ENCODE results near the gene PLSCR5. TPM values are rescaled to one million over a fixed set of nuclear protein-coding genes. Genes with fewer than 3 reads are reported as not detected.

Gene PLSCR5
- total RNA-seq, 1 donor from 2014 or later: not detected

GRCh38 chr3:146598535-146598934 is 6.6 kb downstream of the PLSCR5 start:
- Histone ChIP-seq H3K27me3 (no peaks in the 10 kb centered on the region), H3K9me3 (no peaks in the 10 kb centered on the region), H3K36me3 (no peaks in the 10 kb centered on the region), H3K4me1 (no peaks in the 10 kb centered on the region), H3K4me3 (no peak overlapping the region), H3K27ac (no peak overlapping the region)
- DNase-seq (ENCODE audit: low spot score in 2 of 2): no peak
- intact Hi-C loops (cut with DNase I): no loop called here
- TF ChIP-seq, protein P1, sequence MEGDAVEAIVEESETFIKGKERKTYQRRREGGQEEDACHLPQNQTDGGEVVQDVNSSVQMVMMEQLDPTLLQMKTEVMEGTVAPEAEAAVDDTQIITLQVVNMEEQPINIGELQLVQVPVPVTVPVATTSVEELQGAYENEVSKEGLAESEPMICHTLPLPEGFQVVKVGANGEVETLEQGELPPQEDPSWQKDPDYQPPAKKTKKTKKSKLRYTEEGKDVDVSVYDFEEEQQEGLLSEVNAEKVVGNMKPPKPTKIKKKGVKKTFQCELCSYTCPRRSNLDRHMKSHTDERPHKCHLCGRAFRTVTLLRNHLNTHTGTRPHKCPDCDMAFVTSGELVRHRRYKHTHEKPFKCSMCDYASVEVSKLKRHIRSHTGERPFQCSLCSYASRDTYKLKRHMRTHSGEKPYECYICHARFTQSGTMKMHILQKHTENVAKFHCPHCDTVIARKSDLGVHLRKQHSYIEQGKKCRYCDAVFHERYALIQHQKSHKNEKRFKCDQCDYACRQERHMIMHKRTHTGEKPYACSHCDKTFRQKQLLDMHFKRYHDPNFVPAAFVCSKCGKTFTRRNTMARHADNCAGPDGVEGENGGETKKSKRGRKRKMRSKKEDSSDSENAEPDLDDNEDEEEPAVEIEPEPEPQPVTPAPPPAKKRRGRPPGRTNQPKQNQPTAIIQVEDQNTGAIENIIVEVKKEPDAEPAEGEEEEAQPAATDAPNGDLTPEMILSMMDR (IDR thresholded peaks at IDR 0.05): no peak

GRCh38 chr3:146594843-146595482 is 10.2 kb downstream of the PLSCR5 start:
- TF ChIP-seq, protein P1 (IDR thresholded peaks at IDR 0.05): peak in 1 of 3 experiments; percentile 28
- Histone ChIP-seq H3K27me3 (no peaks in the 10 kb centered on the region), H3K36me3 (no peaks in the 10 kb centered on the region), H3K4me1 (no peaks in the 10 kb centered on the region), H3K27ac (no peak overlapping the region), H3K9me3 (no peaks in the 10 kb centered on the region), H3K4me3 (no peak overlapping the region)
- DNase-seq (ENCODE audit: low spot score in 2 of 2): no peak
- intact Hi-C loops (cut with DNase I): loop anchor here (5.0 kb wide), 1 partner anchor 42 kb away; no protein-coding TSS in a partner anchor

DNA sequence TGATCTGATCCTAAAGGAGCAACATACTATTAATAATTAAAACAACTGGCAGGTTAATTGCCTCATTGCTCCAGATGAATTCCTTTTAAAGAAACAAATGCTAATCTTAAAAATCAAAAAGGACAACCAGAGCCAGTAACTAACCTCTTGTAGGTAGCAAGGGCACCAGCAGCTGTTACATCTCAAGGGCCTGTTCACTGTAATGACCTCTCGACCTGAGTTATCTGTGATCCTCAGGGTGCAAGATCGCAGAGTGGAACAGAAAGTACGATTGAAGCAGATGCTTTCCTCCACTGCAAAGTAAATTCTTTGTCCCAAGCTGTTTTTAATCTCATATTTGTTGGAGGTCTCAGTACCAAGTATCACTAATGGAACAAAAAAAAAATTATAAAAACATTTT is 11.4 kb downstream of the PLSCR5 start:
- Histone ChIP-seq H3K4me1 (no peaks in the 10 kb centered on the region), H3K27me3 (no peaks in the 10 kb centered on the region), H3K4me3 (no peak overlapping the region), H3K9me3 (no peaks in the 10 kb centered on the region), H3K27ac (no peak overlapping the region), H3K36me3 (no peaks in the 10 kb centered on the region)
- TF ChIP-seq, protein P1 (IDR thresholded peaks at IDR 0.05): no peak
- intact Hi-C loops (cut with DNase I): loop anchor here (5.0 kb wide), 1 partner anchor 44 kb away; no protein-coding TSS in a partner anchor
- no peak for DNase-seq (ENCODE audit: low spot score in 2 of 2)

DNA sequence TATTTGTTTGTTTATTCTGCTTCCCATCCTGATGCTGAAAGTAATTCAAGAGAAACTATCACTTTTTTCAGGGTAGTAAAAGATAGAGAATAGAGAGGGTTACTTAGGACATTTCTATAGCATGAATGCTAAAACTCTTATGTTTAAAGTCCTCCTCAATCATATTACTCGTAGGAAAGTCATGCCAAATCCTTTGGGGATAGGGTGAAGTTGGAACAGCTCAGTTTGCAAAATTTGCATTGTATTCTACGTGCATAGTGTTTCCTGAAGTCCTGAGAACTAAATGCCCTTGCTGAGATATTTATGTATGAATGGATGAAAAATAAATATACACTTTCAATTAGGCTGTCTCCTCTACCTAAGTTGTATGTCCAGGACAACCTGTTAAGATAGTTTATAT is 14.6 kb downstream of the PLSCR5 start:
- Histone ChIP-seq H3K4me3 (no peak overlapping the region), H3K27ac (no peak overlapping the region), H3K4me1 (no peaks in the 10 kb centered on the region), H3K27me3 (no peaks in the 10 kb centered on the region), H3K9me3 (no peaks in the 10 kb centered on the region), H3K36me3 (no peaks in the 10 kb centered on the region)
- TF ChIP-seq, protein P1 (IDR thresholded peaks at IDR 0.05): no peak
- no peak for DNase-seq (ENCODE audit: low spot score in 2 of 2)
- intact Hi-C loops (cut with DNase I): loop anchor here (5.0 kb wide), 1 partner anchor 47 kb away; no protein-coding TSS in a partner anchor

- no peaks in the 10 kb centered on the region for H3K27me3 ChIP-seq
- no peak overlapping the region for H3K27ac ChIP-seq
- DNase-seq (ENCODE audit: low spot score in 2 of 2): no peak
- TF ChIP-seq, protein P1 (IDR thresholded peaks at IDR 0.05): peak in 2 of 3 experiments; percentile 33 to 58
- H3K4me3 ChIP-seq: no peak overlapping the region
- no peaks in the 10 kb centered on the region for H3K36me3 ChIP-seq
- intact Hi-C loops (cut with DNase I): loop anchor here (5.0 kb wide), 1 partner anchor 47 kb away; no protein-coding TSS in a partner anchor
- H3K9me3 ChIP-seq: no peaks in the 10 kb centered on the region
- no peaks in the 10 kb centered on the region for H3K4me1 ChIP-seq
Measured at GRCh38 chr3:146589899-146590508, 15.1 kb downstream of the PLSCR5 start.

Measured in ascending aorta (tissue), 2 donors.